ENCODE results near the gene NDUFS2.
"Not testable (repeated sequence)": the region's sequence is repeated elsewhere in the genome, so short reads cannot be mapped to it uniquely, and the experiment has no call there.

The NDUFS2 gene

GRCh38 chr1:161238039-161238473 lies 35.9 kb downstream of the NDUFS2 start, which contains the start of gene NR1I3:
Gene NR1I3, minus strand, starts transcription at chr1:161238203. Its CDS starts 1,638 bp downstream, at chr1:161236565.
- Histone ChIP-seq H3K36me3 (ENCODE audit: control insufficient read depth, insufficient read depth, low read length) (no peaks in the 10 kb centered on the region), H3K4me3 (replicated peaks; ENCODE audit: low read depth, low read length) (no peak within 1 kb of the TSS), H3K27me3 (replicated peaks; ENCODE audit: control insufficient read depth, insufficient read depth, low read length) (no peaks in the 10 kb centered on the region)
- no peak for TF ChIP-seq CTCF (IDR thresholded peaks at IDR 0.05; ENCODE audit: insufficient read depth, low read length, poor library complexity, severe bottlenecking)
- no peak for DNase-seq (ENCODE audit: extremely low read depth, insufficient read length)

- no peak for DNase-seq (ENCODE audit: extremely low read depth, insufficient read length)
- no peak overlapping the region for H3K4me3 ChIP-seq (replicated peaks; ENCODE audit: low read depth, low read length)
- no peak for TF ChIP-seq CTCF (IDR thresholded peaks at IDR 0.05; ENCODE audit: insufficient read depth, low read length, poor library complexity, severe bottlenecking)
- H3K27me3 ChIP-seq (replicated peaks; ENCODE audit: control insufficient read depth, insufficient read depth, low read length), result no peaks in the 10 kb centered on the region
- H3K36me3 ChIP-seq (ENCODE audit: control insufficient read depth, insufficient read depth, low read length), result no peaks in the 10 kb centered on the region
Observed at GRCh38 chr1:161241682-161242081, 39.5 kb downstream of the NDUFS2 start.

DNA sequence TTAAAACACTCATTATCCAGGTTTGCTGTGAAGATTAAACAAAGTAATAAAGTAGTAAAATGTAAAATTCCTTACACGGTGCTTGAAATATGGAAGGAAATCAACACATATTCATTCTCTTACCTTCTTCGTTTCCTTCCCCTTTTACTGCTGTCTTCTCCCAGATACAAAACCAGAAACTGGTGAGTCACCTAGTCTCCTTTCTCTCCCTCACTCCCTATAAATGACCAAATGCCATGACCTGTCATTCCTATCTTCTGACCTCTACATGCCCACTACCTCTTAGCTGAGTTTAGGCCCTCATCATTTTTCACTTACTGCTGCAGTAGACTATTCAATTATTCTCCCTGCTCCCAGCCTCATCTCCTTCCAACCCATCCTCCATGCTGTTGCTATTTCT lies 40.1 kb downstream of the NDUFS2 start:
- H3K36me3 ChIP-seq (ENCODE audit: control insufficient read depth, insufficient read depth, low read length), result no peaks in the 10 kb centered on the region
- DNase-seq (ENCODE audit: extremely low read depth, insufficient read length), result no peak
- no peaks in the 10 kb centered on the region for H3K27me3 ChIP-seq (replicated peaks; ENCODE audit: control insufficient read depth, insufficient read depth, low read length)
- no peak overlapping the region for H3K4me3 ChIP-seq (replicated peaks; ENCODE audit: low read depth, low read length)
- no peak for TF ChIP-seq CTCF (IDR thresholded peaks at IDR 0.05; ENCODE audit: insufficient read depth, low read length, poor library complexity, severe bottlenecking)

DNA sequence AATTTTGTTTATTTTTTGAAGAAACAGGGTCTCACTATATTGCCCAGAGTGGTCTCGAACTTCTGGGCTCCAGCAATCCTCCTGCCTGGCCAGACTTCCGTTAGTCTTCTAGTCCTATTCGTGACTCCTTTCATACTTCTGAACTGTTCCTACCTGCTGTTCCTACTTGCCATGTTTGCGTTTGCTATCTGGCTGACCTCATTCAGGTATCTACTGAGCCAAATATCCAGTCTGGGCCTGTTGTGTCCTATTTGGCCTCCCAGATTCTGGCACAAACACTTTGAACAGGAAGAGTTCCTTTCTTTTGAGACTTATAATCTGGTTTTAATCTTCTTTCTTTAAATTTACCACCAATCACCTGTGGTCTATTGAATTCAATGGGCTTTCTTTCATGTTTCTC lies 42.7 kb downstream of the NDUFS2 start:
- H3K36me3 ChIP-seq (ENCODE audit: control insufficient read depth, insufficient read depth, low read length), result no peaks in the 10 kb centered on the region
- H3K4me3 ChIP-seq (replicated peaks; ENCODE audit: low read depth, low read length), result no peak overlapping the region
- H3K27me3 ChIP-seq (replicated peaks; ENCODE audit: control insufficient read depth, insufficient read depth, low read length), result no peaks in the 10 kb centered on the region
- DNase-seq (ENCODE audit: extremely low read depth, insufficient read length), result no peak
- TF ChIP-seq CTCF (IDR thresholded peaks at IDR 0.05; ENCODE audit: insufficient read depth, low read length, poor library complexity, severe bottlenecking), result no peak

DNA sequence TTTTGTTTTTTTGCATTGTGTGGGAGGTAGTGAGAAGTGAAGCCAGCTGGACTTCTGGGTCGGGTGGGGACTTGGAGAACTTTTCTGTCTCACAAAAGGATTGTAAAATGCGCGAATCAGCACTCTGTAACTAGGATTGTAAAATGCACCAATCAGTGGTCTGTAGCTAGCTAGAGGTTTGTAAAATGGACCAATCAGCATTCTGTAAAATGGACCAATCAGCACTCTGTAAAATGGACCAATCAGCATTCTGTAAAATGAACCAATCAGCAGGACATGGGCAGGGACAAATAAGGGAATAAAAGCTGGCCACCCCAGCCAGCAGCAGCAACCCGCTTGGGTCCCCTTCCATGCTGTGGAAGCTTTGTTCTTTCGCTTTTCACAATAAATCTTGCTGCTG lies 47.9 kb downstream of the NDUFS2 start:
- H3K4me3 ChIP-seq (replicated peaks; ENCODE audit: low read depth, low read length); H3K27me3 ChIP-seq (replicated peaks; ENCODE audit: control insufficient read depth, insufficient read depth, low read length); DNase-seq (ENCODE audit: extremely low read depth, insufficient read length); H3K36me3 ChIP-seq (ENCODE audit: control insufficient read depth, insufficient read depth, low read length): not testable (repeated sequence)

DNA sequence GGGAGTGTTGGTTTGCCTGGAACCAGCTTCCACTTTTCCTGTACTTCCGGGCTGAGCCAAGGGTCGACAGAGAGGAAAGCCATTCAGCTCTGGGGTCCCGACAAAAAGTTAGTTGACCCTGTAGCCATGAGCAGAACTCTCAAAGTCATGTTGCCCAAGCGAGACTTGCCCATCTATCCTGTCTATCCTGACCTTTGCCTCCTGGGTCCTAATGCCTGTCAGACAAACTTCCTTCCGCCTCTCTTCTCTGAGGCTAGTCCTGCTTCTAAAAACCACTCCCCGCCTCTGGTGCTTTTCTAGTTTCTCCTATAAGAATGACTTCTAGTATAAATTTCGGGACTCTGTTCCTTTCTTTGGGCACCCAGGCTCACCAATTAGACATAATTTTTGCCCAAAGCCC lies 48.7 kb downstream of the NDUFS2 start:
- no peak for DNase-seq (ENCODE audit: extremely low read depth, insufficient read length)
- Histone ChIP-seq H3K36me3 (ENCODE audit: control insufficient read depth, insufficient read depth, low read length) (no peaks in the 10 kb centered on the region), H3K4me3 (replicated peaks; ENCODE audit: low read depth, low read length) (no peak overlapping the region), H3K27me3 (replicated peaks; ENCODE audit: control insufficient read depth, insufficient read depth, low read length) (no peaks in the 10 kb centered on the region)
- no peak for TF ChIP-seq CTCF (IDR thresholded peaks at IDR 0.05; ENCODE audit: insufficient read depth, low read length, poor library complexity, severe bottlenecking)

Data from GM06990 (cell line).